ENCODE measurements around the gene CYTH3.

Gene CYTH3

GRCh38 chr7:6291531-6291930, 19.1 kb upstream of the CYTH3 start:
- no peak for TF ChIP-seq CTCF (IDR thresholded peaks at IDR 0.05; ENCODE audit: insufficient read depth, low read length, poor library complexity, severe bottlenecking)
- no peak for TF ChIP-seq EZH2phosphoT487 (conservative IDR thresholded peaks at IDR 0.05; ENCODE audit: low read length)
- Histone ChIP-seq H3K9ac (ENCODE audit: low read length) (no peak overlapping the region), H3K9me2 (replicated peaks; ENCODE audit: insufficient read depth, low read length) (no peaks in the 10 kb centered on the region), H3K27ac (ENCODE audit: low read depth, low read length) (no peak overlapping the region), H3K4me2 (ENCODE audit: low read depth, low read length, poor library complexity, severe bottlenecking) (no peak overlapping the region), H3F3A (ENCODE audit: insufficient read depth) (no peaks in the 10 kb centered on the region), H3K27me3 (ENCODE audit: low read length) (no peaks in the 10 kb centered on the region), H3K4me3 (ENCODE audit: insufficient read depth, low read length, poor library complexity, severe bottlenecking) (no peak overlapping the region), H3K9me3 (ENCODE audit: insufficient read depth, low read length) (no peaks in the 10 kb centered on the region), H3K79me2 (ENCODE audit: insufficient read depth, low read length) (no peaks in the 10 kb centered on the region), H4K20me1 (ENCODE audit: low read depth, low read length) (no peaks in the 10 kb centered on the region), H3K36me3 (ENCODE audit: low read length) (no peaks in the 10 kb centered on the region), H2AFZ (ENCODE audit: low read depth, low read length, severe bottlenecking) (no peak overlapping the region)

GRCh38 chr7:6290319-6290741, 17.9 kb upstream of the CYTH3 start:
- no peaks in the 10 kb centered on the region for H3K9me2 ChIP-seq (replicated peaks; ENCODE audit: insufficient read depth, low read length)
- H3K79me2 ChIP-seq (ENCODE audit: insufficient read depth, low read length), result no peaks in the 10 kb centered on the region
- H4K20me1 ChIP-seq (ENCODE audit: low read depth, low read length), result no peaks in the 10 kb centered on the region
- no peaks in the 10 kb centered on the region for H3F3A ChIP-seq (ENCODE audit: insufficient read depth)
- no peak overlapping the region for H3K4me2 ChIP-seq (ENCODE audit: low read depth, low read length, poor library complexity, severe bottlenecking)
- H3K27ac ChIP-seq (ENCODE audit: low read depth, low read length), result no peak overlapping the region
- TF ChIP-seq EZH2phosphoT487 (conservative IDR thresholded peaks at IDR 0.05; ENCODE audit: low read length) (no peak), CTCF (IDR thresholded peaks at IDR 0.05; ENCODE audit: insufficient read depth, low read length, poor library complexity, severe bottlenecking) (no peak)
- H3K4me3 ChIP-seq (ENCODE audit: insufficient read depth, low read length, poor library complexity, severe bottlenecking), result no peak overlapping the region
- H3K36me3 ChIP-seq (ENCODE audit: low read length), result no peaks in the 10 kb centered on the region
- no peaks in the 10 kb centered on the region for H3K27me3 ChIP-seq (ENCODE audit: low read length)
- H3K9me3 ChIP-seq (ENCODE audit: insufficient read depth, low read length), result no peaks in the 10 kb centered on the region
- H3K9ac ChIP-seq (ENCODE audit: low read length), result no peak overlapping the region
- H2AFZ ChIP-seq (ENCODE audit: low read depth, low read length, severe bottlenecking), result no peak overlapping the region

GRCh38 chr7:6288270-6288860, 15.9 kb upstream of the CYTH3 start:
- Histone ChIP-seq H3K9me3 (ENCODE audit: insufficient read depth, low read length) (no peaks in the 10 kb centered on the region), H4K20me1 (ENCODE audit: low read depth, low read length) (no peaks in the 10 kb centered on the region), H3K4me3 (ENCODE audit: insufficient read depth, low read length, poor library complexity, severe bottlenecking) (no peak overlapping the region), H3K27ac (ENCODE audit: low read depth, low read length) (no peak overlapping the region), H3K79me2 (ENCODE audit: insufficient read depth, low read length) (no peaks in the 10 kb centered on the region), H3K36me3 (ENCODE audit: low read length) (no peaks in the 10 kb centered on the region), H3F3A (ENCODE audit: insufficient read depth) (no peaks in the 10 kb centered on the region), H3K27me3 (ENCODE audit: low read length) (peaks cover 3% of the 10 kb centered on the region; the same call in 1 of the 2 replicates), H3K9ac (ENCODE audit: low read length) (no peak overlapping the region), H3K4me2 (ENCODE audit: low read depth, low read length, poor library complexity, severe bottlenecking) (no peak overlapping the region), H3K9me2 (replicated peaks; ENCODE audit: insufficient read depth, low read length) (no peaks in the 10 kb centered on the region), H2AFZ (ENCODE audit: low read depth, low read length, severe bottlenecking) (no peak overlapping the region)
- TF ChIP-seq CTCF (IDR thresholded peaks at IDR 0.05; ENCODE audit: insufficient read depth, low read length, poor library complexity, severe bottlenecking) (no peak), EZH2phosphoT487 (conservative IDR thresholded peaks at IDR 0.05; ENCODE audit: low read length) (no peak)

Data from SU-DHL-6 (cell line).